Measurements from ENCODE around the gene MGST3. TPM values are rescaled to one million over a fixed set of nuclear protein-coding genes. Genes with fewer than 3 reads are reported as not detected.
A peak's percentile ranks its signal among the peaks of the same experiment; 100 is the strongest.
"Not testable (repeated sequence)": the region's sequence is repeated elsewhere in the genome, so short reads cannot be mapped to it uniquely, and the experiment has no call there.

Gene MGST3
- total RNA-seq, 2 experiments from 2014 or later = 53.7 to 58.4 TPM

- Mint-ChIP-seq H3K9me3 (ENCODE audit: low read depth) (no peaks in the 10 kb centered on the region), H3K27ac (peak overlapping the region; percentile 14), H3K27me3 (no peaks in the 10 kb centered on the region), H3K36me3 (peaks cover 62% of the 10 kb centered on the region), H3K4me3 (no peak overlapping the region), H3K4me1 (peaks cover 21% of the 10 kb centered on the region)
- CTCF ChIA-PET = interaction anchor here (0.9 kb wide), 1 partner anchor 8 kb away, joined by 3 read pairs; no protein-coding TSS in a partner anchor
- no peak for DNase-seq
- no peak for ATAC-seq
These were observed 48.4 kb downstream of the MGST3 start for GRCh38 chr1:165679282-165680036.

DNA sequence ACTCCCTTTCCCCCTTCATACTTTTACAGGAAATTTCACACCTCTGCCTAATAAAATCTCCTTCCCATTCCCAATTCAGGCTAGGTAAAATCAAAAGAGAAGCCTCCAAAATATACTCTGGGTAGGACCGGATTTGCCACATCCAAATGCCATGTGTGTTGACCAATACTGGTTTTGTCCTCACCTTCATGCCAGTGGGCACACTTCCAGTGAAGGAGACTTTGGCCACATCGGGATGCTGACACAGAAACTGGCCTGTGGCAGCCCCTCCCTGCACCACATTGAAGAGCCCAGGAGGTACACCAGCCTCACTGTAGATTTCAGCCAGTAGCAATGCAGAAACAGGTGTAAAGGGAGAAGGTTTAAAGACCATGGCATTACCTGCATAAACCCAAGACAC, 49.3 kb downstream of the MGST3 start:
- H3K27ac Mint-ChIP-seq = no peak overlapping the region
- H3K9me3 Mint-ChIP-seq (ENCODE audit: low read depth) = no peaks in the 10 kb centered on the region
- H3K4me3 Mint-ChIP-seq = no peak overlapping the region
- no peak for ATAC-seq
- peaks cover 65% of the 10 kb centered on the region for H3K36me3 Mint-ChIP-seq
- CTCF ChIA-PET = no interaction called here
- H3K27me3 Mint-ChIP-seq = no peaks in the 10 kb centered on the region
- H3K4me1 Mint-ChIP-seq = peaks cover 24% of the 10 kb centered on the region
- DNase-seq = no peak

DNA sequence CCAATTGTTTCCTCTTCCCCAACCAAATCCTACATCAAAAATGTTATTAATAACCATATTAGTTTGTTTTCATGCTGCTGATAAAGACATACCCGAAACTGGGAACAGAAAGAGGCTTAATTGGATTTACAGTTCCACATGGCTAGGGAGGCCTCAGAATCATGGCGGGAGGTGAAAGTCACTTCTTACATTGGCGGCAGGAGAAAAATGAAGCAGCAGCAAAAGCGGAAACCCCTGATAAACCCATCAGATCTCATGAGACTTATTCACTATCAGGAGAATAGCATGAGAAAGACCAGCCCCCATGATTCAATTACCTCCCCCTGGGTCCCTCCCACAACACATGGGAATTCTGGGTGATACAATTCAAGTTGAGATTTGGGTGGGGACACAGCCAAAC, 49.7 kb downstream of the MGST3 start:
- H3K27ac Mint-ChIP-seq; DNase-seq; CTCF ChIA-PET; H3K9me3 Mint-ChIP-seq (ENCODE audit: low read depth); H3K27me3 Mint-ChIP-seq; ATAC-seq; H3K4me3 Mint-ChIP-seq: not testable (repeated sequence)
- Mint-ChIP-seq H3K4me1 (peaks cover 23% of the 10 kb centered on the region), H3K36me3 (peaks cover 64% of the 10 kb centered on the region)

DNA sequence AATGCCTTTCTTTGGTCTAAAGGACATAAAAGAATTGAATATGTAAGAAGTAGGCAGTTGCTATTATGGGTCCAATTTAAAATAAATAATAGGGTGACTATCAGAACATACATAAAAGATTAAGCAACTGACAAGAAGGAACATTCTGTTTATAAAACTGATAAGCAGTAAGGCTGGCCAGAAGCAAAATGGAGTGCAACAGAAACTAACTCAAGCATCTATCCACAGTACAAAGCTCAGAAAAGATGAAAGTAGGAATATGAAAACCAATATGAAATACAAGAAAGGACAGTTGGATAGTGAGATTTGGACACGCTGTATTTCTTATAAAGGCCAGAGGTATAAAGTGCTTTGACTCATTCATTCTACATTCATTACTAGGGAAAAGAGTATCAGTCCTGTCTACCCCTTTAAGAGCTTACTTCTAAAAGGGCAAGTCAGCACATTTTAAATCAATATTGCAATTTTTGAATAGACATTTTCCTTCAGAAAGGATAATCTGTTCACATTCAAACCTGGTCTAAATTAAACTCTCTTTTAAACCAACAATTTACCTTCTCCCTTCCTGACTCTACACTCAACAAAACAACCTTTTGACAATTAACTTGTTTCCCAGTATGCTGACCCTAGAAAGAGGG, 52.9 kb downstream of the MGST3 start:
- CTCF ChIA-PET = interaction anchor here (0.9 to 1.7 kb wide), 3 partner anchors 12 to 82 kb away, joined by 3 to 4 read pairs (median 4); partner anchors contain the start of gene MGST3
- ATAC-seq = no peak

DNA sequence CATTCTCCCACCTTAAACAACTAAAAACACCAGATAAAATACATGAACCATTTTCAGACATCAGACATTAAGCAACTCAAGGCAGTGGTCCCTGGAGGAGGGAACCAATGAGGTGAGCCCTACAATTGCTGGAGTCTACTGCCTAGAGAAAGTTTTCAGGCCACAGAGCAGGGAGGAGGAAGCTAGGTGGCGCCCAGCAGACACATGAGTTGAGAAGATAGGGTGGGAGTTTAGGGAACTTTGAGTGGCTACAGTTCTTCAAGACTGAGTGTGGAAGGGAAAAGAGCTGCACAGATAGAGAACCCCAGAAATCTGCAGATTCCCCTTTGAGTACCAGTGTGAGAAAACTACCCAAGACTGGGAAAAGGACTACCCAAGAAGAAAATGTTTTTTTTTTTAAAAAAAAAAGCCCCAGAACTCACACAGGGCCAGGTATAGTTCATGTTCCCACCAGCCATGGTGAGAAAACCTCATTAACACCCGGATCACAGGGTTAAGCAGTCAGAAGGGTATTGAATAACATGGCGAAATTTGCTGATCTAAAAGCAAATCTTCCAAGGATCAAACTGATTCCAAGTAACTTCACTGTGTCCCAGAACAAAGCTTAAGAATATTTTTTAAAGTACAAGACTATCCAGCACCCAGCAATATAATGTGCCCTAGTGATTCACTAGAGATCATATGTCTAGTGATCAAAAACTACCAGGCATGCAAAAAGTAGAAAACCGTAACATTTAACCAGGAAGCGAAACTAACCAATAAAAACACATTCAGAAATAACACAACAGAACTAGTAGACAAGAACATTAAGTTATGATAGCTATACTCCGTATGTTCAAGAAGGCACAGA, 55.3 kb downstream of the MGST3 start:
- DNase-seq (no peak), ATAC-seq (no peak)
- Mint-ChIP-seq H3K27me3 (no peaks in the 10 kb centered on the region), H3K9me3 (ENCODE audit: low read depth) (peaks cover 7% of the 10 kb centered on the region), H3K36me3 (peaks cover 65% of the 10 kb centered on the region), H3K4me3 (no peak overlapping the region), H3K27ac (peak overlapping the region; percentile 20), H3K4me1 (peaks cover 28% of the 10 kb centered on the region)
- CTCF ChIA-PET = interaction anchor here (0.7 to 2.4 kb wide), 3 partner anchors 11 to 40 kb away, joined by 3 to 12 read pairs (median 4); partner anchors contain the start of gene ALDH9A1

More for the DNA sequence above, 52.9 kb downstream of the MGST3 start:
- no peak for DNase-seq
- Mint-ChIP-seq H3K9me3 (ENCODE audit: low read depth) (peaks cover 7% of the 10 kb centered on the region), H3K27ac (no peak overlapping the region), H3K4me1 (peaks cover 29% of the 10 kb centered on the region), H3K4me3 (no peak overlapping the region), H3K27me3 (no peaks in the 10 kb centered on the region), H3K36me3 (peaks cover 71% of the 10 kb centered on the region)

DNA sequence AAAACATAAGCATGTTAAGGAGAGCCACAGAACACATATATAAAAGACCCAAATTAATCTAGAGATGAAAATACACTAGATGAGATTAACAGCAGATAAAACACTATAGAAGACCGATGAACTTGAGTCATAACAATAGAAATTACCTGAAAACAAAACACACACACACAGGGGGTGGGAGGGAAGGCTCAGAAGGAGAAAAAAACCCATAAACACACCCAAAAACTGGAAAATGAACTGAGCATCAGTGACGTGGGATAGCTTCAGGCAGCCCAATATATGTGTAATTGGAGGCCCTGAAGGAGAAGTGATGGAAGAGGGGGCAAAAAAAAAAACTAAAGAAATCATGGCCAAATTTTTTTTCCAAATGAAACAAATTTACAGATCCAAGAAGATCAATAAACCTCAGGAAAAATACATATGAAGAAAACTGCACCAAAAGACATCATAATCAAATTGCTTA, 56.0 kb downstream of the MGST3 start:
- peaks cover 31% of the 10 kb centered on the region for H3K4me1 Mint-ChIP-seq
- no peaks in the 10 kb centered on the region for H3K27me3 Mint-ChIP-seq
- peak overlapping the region; percentile 20 for H3K27ac Mint-ChIP-seq
- peaks cover 7% of the 10 kb centered on the region for H3K9me3 Mint-ChIP-seq (ENCODE audit: low read depth)
- no peak for ATAC-seq
- H3K4me3 Mint-ChIP-seq = no peak overlapping the region
- CTCF ChIA-PET = interaction anchor here (0.7 to 2.4 kb wide), 4 partner anchors 8 to 41 kb away, joined by 3 to 12 read pairs (median 4); partner anchors contain the start of gene ALDH9A1
- H3K36me3 Mint-ChIP-seq = peaks cover 66% of the 10 kb centered on the region
- DNase-seq = no peak

GRCh38 chr1:165688046-165688445, 57.0 kb downstream of the MGST3 start:
- ATAC-seq = no peak
- peaks cover 7% of the 10 kb centered on the region for H3K9me3 Mint-ChIP-seq (ENCODE audit: low read depth)
- no peak overlapping the region for H3K4me3 Mint-ChIP-seq
- no peak overlapping the region for H3K27ac Mint-ChIP-seq
- H3K4me1 Mint-ChIP-seq = peaks cover 36% of the 10 kb centered on the region
- H3K27me3 Mint-ChIP-seq = no peaks in the 10 kb centered on the region
- CTCF ChIA-PET = interaction anchor here (0.8 to 1.4 kb wide), 2 partner anchors 9 to 542 kb away, joined by 3 read pairs; no protein-coding TSS in a partner anchor
- H3K36me3 Mint-ChIP-seq = peaks cover 66% of the 10 kb centered on the region
- DNase-seq = no peak

DNA sequence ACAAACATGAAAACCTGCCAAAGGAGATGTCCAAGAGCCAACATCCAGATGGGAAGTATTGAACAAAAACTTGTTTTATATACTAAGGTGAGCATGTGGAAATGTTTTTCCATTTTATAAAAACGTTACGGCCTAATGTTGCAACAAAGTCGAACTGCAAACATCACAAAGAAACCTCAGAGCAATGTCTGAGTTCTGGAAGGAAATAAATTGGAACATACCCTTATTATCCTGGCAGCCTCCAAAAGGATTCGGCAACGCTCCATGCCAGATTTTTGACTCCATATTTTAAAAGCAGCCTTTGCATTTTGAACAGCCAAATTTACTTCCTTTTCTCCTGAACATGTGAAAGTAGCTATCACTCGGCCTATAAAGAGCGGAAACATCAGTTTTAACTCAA, 64.0 kb downstream of the MGST3 start:
- DNase-seq (no peak), ATAC-seq (no peak)
- Mint-ChIP-seq H3K4me1 (peaks cover 35% of the 10 kb centered on the region), H3K27me3 (no peaks in the 10 kb centered on the region), H3K4me3 (no peak overlapping the region), H3K27ac (no peak overlapping the region), H3K9me3 (ENCODE audit: low read depth) (no peaks in the 10 kb centered on the region), H3K36me3 (peaks cover 47% of the 10 kb centered on the region)
- CTCF ChIA-PET = interaction anchor here (1.1 kb wide), 1 partner anchor 11 kb away, joined by 3 read pairs; no protein-coding TSS in a partner anchor

DNA sequence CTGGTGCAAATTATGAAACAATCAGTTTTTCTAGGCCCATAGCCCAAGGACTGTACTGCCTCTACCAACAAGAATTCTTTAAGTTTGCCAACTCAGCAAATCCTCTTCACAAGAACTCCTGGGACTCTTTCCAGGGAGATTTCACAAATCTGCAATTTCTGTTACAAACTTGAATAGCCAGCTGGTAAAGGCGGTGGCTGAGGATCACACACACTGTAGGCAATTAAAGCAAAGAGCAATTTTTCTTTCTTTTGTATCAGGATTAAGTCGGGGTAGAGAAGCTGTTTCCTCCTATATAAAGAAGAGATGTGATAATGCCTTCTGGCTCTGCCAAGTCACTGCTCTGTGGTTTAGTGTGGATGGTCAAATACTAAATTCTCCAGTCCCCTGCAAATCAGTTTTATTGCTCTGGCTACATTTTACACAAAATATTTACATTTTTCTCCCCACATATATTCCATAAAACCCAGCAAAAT, 65.6 kb downstream of the MGST3 start:
- H3K36me3 Mint-ChIP-seq = peaks cover 36% of the 10 kb centered on the region
- no peak for ATAC-seq
- H3K27ac Mint-ChIP-seq = peak overlapping the region; percentile 54

GRCh38 chr1:165697491-165697880, 66.5 kb downstream of the MGST3 start:
- CTCF ChIA-PET = interaction anchor here (0.6 to 2.3 kb wide), 12 partner anchors 12 to 330 kb away, joined by 3 to 12 read pairs (median 4); partner anchors contain the start of gene TMCO1
- no peaks in the 10 kb centered on the region for H3K9me3 Mint-ChIP-seq (ENCODE audit: low read depth)
- peak overlapping the region; percentile 90 for H3K4me3 Mint-ChIP-seq
- no peaks in the 10 kb centered on the region for H3K27me3 Mint-ChIP-seq
- DNase-seq (no peak), ATAC-seq (no peak)
- peaks cover 24% of the 10 kb centered on the region for H3K4me1 Mint-ChIP-seq
- H3K27ac Mint-ChIP-seq = peak overlapping the region; percentile 96
- H3K36me3 Mint-ChIP-seq = peaks cover 28% of the 10 kb centered on the region

More for the DNA sequence above, 65.6 kb downstream of the MGST3 start:
- no peaks in the 10 kb centered on the region for H3K9me3 Mint-ChIP-seq (ENCODE audit: low read depth)
- no peaks in the 10 kb centered on the region for H3K27me3 Mint-ChIP-seq
- no peak for DNase-seq
- peaks cover 31% of the 10 kb centered on the region for H3K4me1 Mint-ChIP-seq
- peak overlapping the region; percentile 90 for H3K4me3 Mint-ChIP-seq
- CTCF ChIA-PET = interaction anchor here (1.2 to 2.3 kb wide), 2 partner anchors 11 to 329 kb away, joined by 4 to 12 read pairs; no protein-coding TSS in a partner anchor

GRCh38 chr1:165697881-165698760, 67.1 kb downstream of the MGST3 start, which contains the start of gene ALDH9A1:
Gene ALDH9A1 (minus strand): TSS chr1:165698562. CDS start chr1:165698558, 4 bp downstream.
- peak; percentile 93 for ATAC-seq
- peak within 1 kb of the TSS; percentile 96 for H3K27ac Mint-ChIP-seq
- peak within 1 kb of the TSS; percentile 90 for H3K4me3 Mint-ChIP-seq
- peaks cover 24% of the 10 kb centered on the region for H3K4me1 Mint-ChIP-seq
- H3K9me3 Mint-ChIP-seq (ENCODE audit: low read depth) = no peaks in the 10 kb centered on the region
- DNase-seq = peak; percentile 93
- H3K27me3 Mint-ChIP-seq = no peaks in the 10 kb centered on the region
- peaks cover 23% of the 10 kb centered on the region for H3K36me3 Mint-ChIP-seq
- CTCF ChIA-PET = interaction anchor here (0.6 to 2.3 kb wide), 12 partner anchors 12 to 331 kb away, joined by 3 to 12 read pairs (median 4); partner anchors contain the start of gene TMCO1

- Mint-ChIP-seq H3K4me3 (peak overlapping the region; percentile 90), H3K27ac (peak overlapping the region; percentile 96), H3K9me3 (ENCODE audit: low read depth) (no peaks in the 10 kb centered on the region), H3K27me3 (no peaks in the 10 kb centered on the region), H3K36me3 (peaks cover 19% of the 10 kb centered on the region), H3K4me1 (peaks cover 24% of the 10 kb centered on the region)
- DNase-seq = no peak
- no peak for ATAC-seq
- CTCF ChIA-PET = interaction anchor here (1.4 to 2.3 kb wide), 4 partner anchors 13 to 306 kb away, joined by 4 to 12 read pairs (median 8); partner anchors contain the start of gene TMCO1
These were observed 67.7 kb downstream of the MGST3 start for GRCh38 chr1:165698761-165699052.
